Stimulated activated CD4-positive, alpha-beta T cell treated with anti-CD3 and anti-CD28 coated beads, TNF-alpha, amount 100 ng/mL, for 24 hours (primary cell): ENCODE results near the gene ZMYM5.
"Not testable (repeated sequence)": the region's sequence is repeated elsewhere in the genome, so short reads cannot be mapped to it uniquely, and the experiment has no call there.

ENCODE experiments used
- DNase-seq, 3 experiments: peaks; one replicate each; pipeline ENCODE4 v3.0.0-alpha.2; 2020; ENCODE audit warnings: low read depth in 3 of 3

ZMYM5 gene

DNA sequence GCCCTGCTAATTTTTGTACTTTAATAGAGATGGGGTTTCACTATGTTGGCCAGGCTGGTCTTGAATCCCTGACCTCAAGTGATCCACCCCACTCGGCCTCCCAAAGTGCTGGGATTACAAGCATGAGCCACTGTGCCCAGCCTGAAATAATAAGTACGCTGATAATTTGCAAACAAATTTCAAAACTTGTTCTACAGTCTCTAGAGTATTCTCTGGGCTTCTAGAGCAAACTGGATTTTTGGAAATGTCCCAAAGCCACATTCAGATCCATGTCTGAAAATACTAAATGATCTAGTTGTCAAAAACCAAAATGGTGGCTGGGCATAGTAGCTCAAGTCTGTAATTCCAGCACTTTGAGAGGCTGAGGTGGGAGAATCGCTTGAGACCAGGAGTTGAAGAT is 40.8 kb downstream of the ZMYM5 start:
- no peak for DNase-seq

- peak in 1 of 3 experiments; percentile 35 for DNase-seq
Observed at GRCh38 chr13:19818223-19818842, 45.1 kb downstream of the ZMYM5 start.

DNA sequence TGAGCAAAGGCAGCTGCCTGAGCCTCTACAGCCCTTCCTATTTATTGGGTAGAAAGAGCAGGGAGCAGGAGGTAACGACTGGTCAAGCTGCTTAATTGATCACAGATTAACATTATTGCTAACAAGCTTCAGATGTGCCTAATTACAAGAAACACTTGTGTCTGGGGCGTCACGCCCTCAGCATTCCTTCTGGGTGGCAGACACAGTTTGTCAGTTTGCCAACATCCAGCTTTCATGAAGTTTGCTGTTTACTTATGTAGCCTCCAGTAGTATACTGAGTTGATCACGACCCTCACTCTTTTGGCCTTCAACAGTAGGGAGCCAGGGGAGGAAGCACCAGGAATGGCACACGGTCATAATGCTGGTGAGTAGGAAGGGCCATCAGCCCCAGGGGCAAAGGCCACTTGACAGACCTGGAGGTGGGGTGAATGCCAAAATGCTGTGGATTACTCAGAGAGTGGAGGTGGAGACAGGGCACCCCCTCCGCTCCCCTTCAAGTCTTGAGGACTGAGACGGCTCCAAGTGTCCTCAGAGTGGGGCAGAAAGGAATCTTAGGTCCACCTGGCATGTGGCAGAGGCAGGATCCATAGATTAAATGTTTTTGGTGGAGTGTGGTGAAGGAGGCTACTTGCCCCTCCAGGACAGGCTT is 45.8 kb downstream of the ZMYM5 start:
- DNase-seq: no peak

- DNase-seq: no peak
Observed at GRCh38 chr13:19817106-19817505, 46.3 kb downstream of the ZMYM5 start.

- DNase-seq: not testable (repeated sequence)
Observed at GRCh38 chr13:19815842-19816241, 47.6 kb downstream of the ZMYM5 start.

GRCh38 chr13:19810996-19811881 is 52.2 kb downstream of the ZMYM5 start:
- no peak for DNase-seq

- DNase-seq: no peak
Observed at GRCh38 chr13:19810151-19810550, 53.3 kb downstream of the ZMYM5 start.

DNA sequence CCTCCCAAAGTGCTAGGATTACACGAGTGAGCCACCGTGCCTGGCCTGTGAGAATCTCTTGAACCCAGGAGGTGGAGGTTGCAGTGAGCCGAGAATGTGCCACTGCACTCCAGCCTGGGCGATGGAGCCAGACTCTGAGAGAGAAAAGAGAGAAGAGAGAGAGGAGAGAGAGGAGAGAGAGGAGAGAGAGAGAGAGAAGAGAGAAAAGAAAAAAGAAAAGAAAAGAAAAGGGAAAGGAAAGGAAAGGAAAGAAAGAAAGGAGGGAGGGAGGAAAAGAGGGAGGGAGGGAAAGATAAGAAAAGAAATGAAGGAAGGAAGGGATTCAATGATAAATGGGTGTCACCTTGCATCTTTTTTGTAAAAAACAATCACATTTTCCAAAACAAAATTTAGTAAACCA is 57.7 kb downstream of the ZMYM5 start:
- DNase-seq: no peak

GRCh38 chr13:19795956-19796355 is 67.5 kb downstream of the ZMYM5 start:
- no peak for DNase-seq

- DNase-seq: no peak
Observed at GRCh38 chr13:19794631-19795030, 68.8 kb downstream of the ZMYM5 start.

DNA sequence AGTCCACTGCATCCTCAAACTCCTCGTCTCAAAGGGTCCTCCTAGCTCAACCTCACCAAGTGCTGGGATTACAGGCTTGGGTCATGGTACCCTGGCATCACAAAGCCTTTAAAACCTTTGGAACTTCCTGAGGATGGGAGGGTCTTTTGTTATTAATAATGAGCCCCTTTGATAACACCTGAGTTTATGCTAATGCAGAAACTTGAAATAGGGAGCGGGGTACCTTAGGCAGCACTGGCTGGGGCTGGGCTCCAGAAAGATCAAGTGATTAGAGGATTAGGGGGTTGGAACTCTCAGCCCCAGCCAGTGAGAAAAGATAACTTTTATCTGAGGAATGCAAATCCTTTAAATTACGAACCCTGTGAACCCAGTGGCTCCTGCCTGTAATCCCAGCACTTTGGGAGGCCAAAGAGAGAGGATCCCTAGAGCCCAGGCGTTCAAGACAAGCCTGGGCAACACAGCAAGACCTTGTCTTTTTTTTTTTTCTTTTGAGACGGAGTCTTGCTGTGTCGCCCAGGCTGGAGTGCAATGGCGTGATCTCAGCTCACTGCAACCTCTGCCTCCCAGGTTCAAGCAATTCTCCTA is 71.4 kb downstream of the ZMYM5 start:
- no peak for DNase-seq

DNA sequence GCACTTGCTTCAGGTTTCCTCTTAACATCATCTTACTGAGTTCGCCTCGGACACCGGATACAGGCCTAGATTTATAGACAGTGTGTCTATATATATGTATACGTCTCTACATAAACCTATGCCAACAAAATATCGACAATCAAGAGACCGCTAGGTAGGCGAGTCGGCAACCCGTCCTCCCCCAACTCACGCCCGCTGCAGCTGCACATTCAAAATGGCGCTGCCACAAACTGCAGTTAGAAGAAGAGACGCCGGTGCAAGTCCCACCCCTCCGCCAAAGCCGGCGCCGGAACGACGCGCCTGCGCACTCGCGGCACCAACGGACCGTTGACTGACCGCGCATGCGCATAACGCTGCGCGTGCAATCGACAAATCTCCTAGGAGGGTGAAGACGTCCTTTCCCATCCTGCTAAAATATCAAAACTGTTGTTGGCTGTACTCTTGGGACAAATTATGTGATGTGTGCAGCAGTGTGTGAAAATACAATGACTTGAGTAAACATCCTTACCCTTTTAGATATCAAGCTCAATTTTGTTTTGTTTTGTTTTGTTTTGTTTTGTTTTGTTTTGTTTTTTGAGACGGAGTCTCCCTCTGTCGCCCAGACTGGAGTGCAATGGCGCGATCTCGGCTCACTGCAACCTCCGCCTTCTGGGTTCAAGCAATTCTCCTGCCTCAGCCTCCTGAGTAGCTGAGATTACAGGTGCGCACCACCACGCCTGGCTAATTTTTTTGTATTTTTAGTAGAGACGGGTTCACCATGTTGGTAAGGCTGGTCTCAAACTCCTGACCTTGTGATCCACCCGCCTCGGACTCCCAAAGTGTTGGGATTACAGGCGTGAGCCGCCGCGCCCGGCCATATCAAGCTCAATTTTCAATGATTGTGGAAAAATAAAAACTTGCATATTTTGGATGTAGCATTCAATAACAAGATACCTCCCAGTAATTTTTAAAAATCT is 80.4 kb downstream of the ZMYM5 start, which contains the start of gene PSPC1:
Gene PSPC1 (minus strand): TSS at position 219 of the 956 bp plus-strand sequence. CDS start 188 bp downstream, at position 31.
- DNase-seq: peak; percentile 87 to 93 (median 90)

- DNase-seq: peak; percentile 13 to 50 (median 28)
Observed at GRCh38 chr13:19782049-19782726, 81.3 kb downstream of the ZMYM5 start.

DNA sequence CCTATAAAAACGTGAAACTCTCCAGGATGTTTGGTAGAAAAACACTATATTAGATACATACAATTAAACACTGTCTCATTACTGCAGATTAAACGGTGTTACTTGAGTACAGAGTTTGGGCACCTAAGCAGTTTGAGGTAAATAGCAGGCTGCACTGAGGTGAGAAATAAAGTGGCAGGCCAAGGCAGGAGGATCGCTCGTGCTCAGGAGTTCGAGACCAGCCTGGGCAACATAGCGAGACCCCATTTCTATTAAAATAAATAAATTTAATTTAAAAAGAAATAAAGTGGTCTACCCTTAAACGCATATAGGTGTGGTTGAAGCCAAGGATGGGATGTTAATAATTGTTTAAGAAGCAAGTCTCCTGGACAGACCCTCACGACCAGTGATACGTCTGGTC is 81.9 kb downstream of the ZMYM5 start:
- peak in 1 of 3 experiments; percentile 11 for DNase-seq

DNA sequence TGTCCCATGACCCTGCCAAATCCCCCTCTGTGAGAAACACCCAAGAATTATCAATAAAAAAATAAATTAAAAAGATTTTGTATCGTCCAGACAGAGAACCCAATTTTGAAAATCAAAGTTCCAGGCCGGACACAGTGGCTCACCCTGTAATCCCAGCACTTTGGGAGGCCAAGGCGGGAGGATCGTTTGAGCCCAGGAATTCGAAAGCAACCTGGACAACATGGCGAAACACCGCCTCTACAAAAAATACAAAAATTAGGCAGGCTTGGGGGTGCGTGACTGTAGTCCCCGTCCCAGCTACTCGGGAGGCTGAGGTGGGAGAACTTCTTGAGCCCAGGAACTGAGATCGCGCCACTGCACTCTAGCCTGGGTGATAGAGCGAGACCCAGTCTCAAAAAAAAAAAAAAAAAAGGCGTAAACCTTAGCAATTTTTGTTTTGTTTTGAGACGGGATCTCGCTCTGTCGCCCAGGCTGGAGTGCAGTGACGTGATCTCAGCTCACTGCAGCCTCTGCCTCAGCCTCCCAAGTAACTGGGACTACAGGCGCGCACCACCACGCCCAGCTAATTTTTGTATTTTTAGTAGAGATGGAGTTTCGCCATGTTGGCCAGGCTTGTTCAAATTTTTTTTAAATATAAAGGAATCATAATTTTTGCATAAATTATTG is 82.6 kb downstream of the ZMYM5 start:
- not testable (repeated sequence) for DNase-seq
